GM12878 (cell line): ENCODE results near the gene MINAR1. TPM values are rescaled to one million over a fixed set of nuclear protein-coding genes. Genes with fewer than 3 reads are reported as not detected.

ENCODE experiments used
- ATAC-seq: fragments of 200-7000 bp; cut with Tn5 transposase; 3 replicates; pipeline ENCODE4 v1.9.1; 2020; ENCODE audit warnings: mild to moderate bottlenecking, moderate library complexity
- BruUV-seq: library from RNA; stranded (reverse); fragments of 400-500 nt; replicated peaks from 2 replicates; lab custom pipeline; 2021; lab: Mats Ljungman, UMichigan
- CTCF ChIA-PET: fragments of 300-600 bp; sonication (Branson Sonifier 250); formaldehyde crosslinking; extraction: SDS; loops from one replicate; lab custom pipeline; 2021; ENCODE audit warnings: inconsistent platforms; lab: Yijun Ruan, JAX
- POLR2A ChIA-PET: fragments of 350-600 bp; formaldehyde crosslinking; extraction: SDS; loops from one replicate; lab custom pipeline; 2021; ENCODE audit warnings: inconsistent platforms; lab: Charles Lee
- RAD21 ChIA-PET: fragments of 300-600 bp; sonication (Branson Sonifier 250); formaldehyde crosslinking; loops from one replicate; lab custom pipeline; 2023; ENCODE audit warnings: antibody characterized with exemption; ENCODE audit not compliant: unreplicated experiment; lab: Charles Lee
- SMC1A ChIA-PET: fragments of 300-600 bp; sonication (Branson Sonifier 250); formaldehyde crosslinking; loops from one replicate; lab custom pipeline; 2023; ENCODE audit not compliant: unreplicated experiment, uncharacterized antibody; lab: Charles Lee
- DNase-seq: peaks from one replicate; pipeline ENCODE4 v3.0.0-alpha.2; 2011; ENCODE audit warnings: low read depth, low spot score
- FAIRE-seq: peaks from 3 replicates; lab custom pipeline; 2011; peaks lifted over from hg19 to GRCh38; lab: Jason Lieb, UNC
- H2AFZ ChIP-seq: 2 replicates; pipeline ENCODE4 v1.6.0; 2011; ENCODE audit warnings: low read depth, low read length, control low read depth; ENCODE audit not compliant: control insufficient read depth
- H3K27ac ChIP-seq: 2 replicates; pipeline ENCODE4 v1.5.1; 2011; ENCODE audit warnings: control low read depth; ENCODE audit not compliant: control insufficient read depth, insufficient read depth
- H3K27me3 ChIP-seq, 2 experiments: replicated peaks in 1 of 2; 2 replicates each; pipeline versions ENCODE4 v1.6.0 to v1.6.1; 2011; ENCODE audit warnings: low read length in 1 of 2; ENCODE audit not compliant: control insufficient read depth in 2 of 2, insufficient read depth in 2 of 2
- H3K36me3 ChIP-seq, 2 experiments: 2 replicates each; pipeline ENCODE4 v1.5.1; 2011; ENCODE audit warnings: low read length in 1 of 2; ENCODE audit not compliant: control insufficient read depth in 2 of 2, insufficient read depth in 2 of 2
- H3K4me1 ChIP-seq: 2 replicates; pipeline ENCODE4 v1.6.1; 2011; ENCODE audit warnings: mild to moderate bottlenecking, low read length, moderate library complexity, mixed read lengths; ENCODE audit not compliant: control insufficient read depth, insufficient read depth
- H3K4me2 ChIP-seq: 2 replicates; pipeline ENCODE4 v1.6.0; 2011; ENCODE audit warnings: control low read depth; ENCODE audit not compliant: control insufficient read depth, insufficient read depth
- H3K4me3 ChIP-seq: fragments of 200-600 bp; sonication (generic); 2 replicates; pipeline ENCODE4 v1.5.1; 2016
- H3K79me2 ChIP-seq: 2 replicates; pipeline ENCODE4 v1.6.0; 2011; ENCODE audit warnings: low read length; ENCODE audit not compliant: control insufficient read depth, insufficient read depth
- H3K9ac ChIP-seq: 2 replicates; pipeline ENCODE4 v1.8.0; 2011; ENCODE audit warnings: low read length, control low read depth, mixed read lengths; ENCODE audit not compliant: control insufficient read depth, insufficient read depth
- H3K9me3 ChIP-seq: replicated peaks from 3 replicates; pipeline ENCODE4 v1.5.1; 2011; ENCODE audit warnings: mild to moderate bottlenecking, low read length; ENCODE audit not compliant: control insufficient read depth, insufficient read depth
- H4K20me1 ChIP-seq: 2 replicates; pipeline ENCODE4 v1.6.0; 2011; ENCODE audit not compliant: control insufficient read depth, insufficient read depth
- CREM ChIP-seq: IDR thresholded peaks from 2 replicates; pipeline ENCODE4 v1.6.1; 2014; ENCODE audit warnings: antibody characterized with exemption, low read depth
- E2F4 ChIP-seq: IDR thresholded peaks from 2 replicates; pipeline ENCODE4 v1.6.1; 2012; ENCODE audit warnings: low read depth, low read length, improper control_type of control experiment
- EP300 ChIP-seq, 2 experiments: fragments of 150-350 bp in 1 of 2; IDR thresholded peaks; 2 replicates each; pipeline ENCODE4 v1.6.1; 2011 to 2012; ENCODE audit warnings: low read depth in 2 of 2, low read length in 2 of 2, borderline replicate concordance in 1 of 2, improper control_type of control experiment in 1 of 2, inconsistent platforms in 1 of 2; ENCODE audit not compliant: control insufficient read depth in 1 of 2
- FOXK2 ChIP-seq: fragments of 450-650 bp; IDR thresholded peaks from 2 replicates; pipeline ENCODE4 v1.6.1; 2017; ENCODE audit warnings: mild to moderate bottlenecking, moderate library complexity
- HDAC6 ChIP-seq: fragments of 200-600 bp; sonication (generic); IDR thresholded peaks from one replicate; pipeline ENCODE4 v1.8.0; 2017; ENCODE audit warnings: antibody characterized with exemption; ENCODE audit not compliant: unreplicated experiment
- PKNOX1 ChIP-seq: fragments of 450-650 bp; IDR thresholded peaks from 2 replicates; pipeline ENCODE4 v1.6.1; 2016; ENCODE audit warnings: mild to moderate bottlenecking
- RFX5 ChIP-seq: IDR thresholded peaks from 2 replicates; pipeline ENCODE4 v1.6.1; 2011; ENCODE audit warnings: low read depth, low read length, improper control_type of control experiment
- SMARCA5 ChIP-seq: fragments of 450-650 bp; IDR thresholded peaks from 2 replicates; pipeline ENCODE4 v1.6.1; 2017; ENCODE audit warnings: mild to moderate bottlenecking
- TCF12 ChIP-seq: IDR thresholded peaks from 2 replicates; pipeline ENCODE4 v1.6.1; 2011; ENCODE audit warnings: low read depth, mild to moderate bottlenecking, low read length
- TCF3 ChIP-seq: IDR thresholded peaks from 2 replicates; pipeline ENCODE4 v1.6.1; 2012; ENCODE audit warnings: low read depth, mild to moderate bottlenecking, low read length, borderline replicate concordance; ENCODE audit not compliant: insufficient read depth
- ZNF622 ChIP-seq: fragments of 450-650 bp; IDR thresholded peaks from 2 replicates; pipeline ENCODE4 v1.6.1; 2017; ENCODE audit warnings: mild to moderate bottlenecking, inconsistent platforms
- WGBS: methylation state at CpG from one replicate; pipeline ENCODE4 v1.1.6; 2016; ENCODE audit warnings: low lambda C conversion rate; ENCODE audit not compliant: insufficient replicate concordance, insufficient coverage; ENCODE audit errors: missing lambda C conversion rate; 5-methylcytosine and 5-hydroxymethylcytosine counted together
- in situ Hi-C: fragments of 300-500 bp; cut with MboI; formaldehyde crosslinking; loops from 9 replicates; pipeline ENCODE4 v1.14.3; 2018; ENCODE audit warnings: mixed read lengths
- intact Hi-C: fragments of 100-400 bp; cut with micrococcal nuclease; formaldehyde crosslinking; loops from one replicate; pipeline ENCODE4 v1.14.2; 2022; ENCODE audit not compliant: unreplicated experiment
- polyA plus RNA-seq, 11 experiments: library from polyadenylated mRNA; depleted of rRNA in 4 of 11; unstranded in 6 of 11; stranded (reverse) in 5 of 11; fragments of >200 nt; fragmentation: Nextera tagmentation in 4 of 11; fragmentation: Illumina TruSeq in 1 of 11; extraction: Ambion mirVana in 4 of 11; extraction: Trizol in 1 of 11; gene quantifications; 1 replicate in 1 of 11; 2 replicates in 10 of 11; pipeline versions ENCODE4 v1.2.1 to v1.2.3, GENCODE V29; 2011 to 2016; ENCODE audit warnings: inconsistent platforms in 2 of 11, missing spikeins in 2 of 11, low read depth in 1 of 11
- total RNA-seq, 4 experiments: library from RNA; depleted of rRNA in 3 of 4; stranded (reverse); fragments of >200 nt in 3 of 4; fragmentation: Illumina TruSeq in 1 of 4; extraction: Trizol in 1 of 4; gene quantifications; 2 replicates each; pipeline versions ENCODE4 v1.2.1 to v1.2.3, GENCODE V29; 2013 to 2021

MINAR1 gene
- total and polyA plus RNA-seq, 10 of the 15 experiments (the other 5 are each of a cell fraction or from before 2014, with no cell fraction given), result 0.05 to 0.40 (median 0.24) TPM

- POLR2A ChIA-PET, result no interaction called here
- FAIRE-seq, result no peak
- RAD21 ChIA-PET, result no interaction called here
- Histone ChIP-seq H3K9ac (no peak overlapping the region), H3K27me3 (no peaks in the 10 kb centered on the region), H3K4me2 (no peak overlapping the region), H4K20me1 (no peaks in the 10 kb centered on the region), H3K9me3 (no peaks in the 10 kb centered on the region), H3K36me3 (no peaks in the 10 kb centered on the region), H3K4me3 (no peak overlapping the region), H3K27ac (no peak overlapping the region), H3K4me1 (no peaks in the 10 kb centered on the region), H3K79me2 (no peaks in the 10 kb centered on the region), H2AFZ (no peak overlapping the region)
- no peak for ATAC-seq
- TF ChIP-seq CREM (no peak), ZNF622 (no peak), TCF3 (no peak), EP300 (IDR thresholded peaks at IDR 0.05; ENCODE audit: borderline replicate concordance in 1 of 2, control insufficient read depth in 1 of 2, low read depth in 2 of 2, low read length in 2 of 2) (no peak), SMARCA5 (no peak), HDAC6 (no peak), RFX5 (no peak), PKNOX1 (no peak), FOXK2 (no peak), E2F4 (no peak), TCF12 (no peak)
- SMC1A ChIA-PET, result interaction anchor here (1.1 kb wide), 1 partner anchor 9 kb away, joined by 3 read pairs; no protein-coding TSS in a partner anchor
- WGBS, result 44% methylated on average over 3 of the region's 3 CpGs
- CTCF ChIA-PET, result no interaction called here
- no TSS peak for BruUV-seq
- intact Hi-C loops, result no loop called here
- no peak for DNase-seq
- in situ Hi-C loops, result no loop called here
Measured at GRCh38 chr15:79401301-79401700, 30.8 kb upstream of the MINAR1 start.
